Uterus (tissue), 2 donors: ENCODE measurements around the gene CORIN.

Experiments used
- POLR2A ChIP-seq, 2 donors: fragments of 450-650 bp; IDR thresholded peaks; one replicate each; pipeline ENCODE4 v1.6.1; 2016; ENCODE audit warnings: antibody characterized with exemption in 2 of 2, mild to moderate bottlenecking in 1 of 2, moderate library complexity in 1 of 2
- TF ChIP-seq, protein P1 (sequence below), 4 experiments: fragments of 200-600 bp in 2 of 4; fragments of 450-650 bp in 2 of 4; sonication (generic) in 2 of 4; IDR thresholded peaks; one replicate each; pipeline ENCODE4 v1.5.1; 2016 to 2019; ENCODE audit warnings: antibody characterized with exemption in 4 of 4, mild to moderate bottlenecking in 2 of 4, moderate library complexity in 1 of 4

DNA sequence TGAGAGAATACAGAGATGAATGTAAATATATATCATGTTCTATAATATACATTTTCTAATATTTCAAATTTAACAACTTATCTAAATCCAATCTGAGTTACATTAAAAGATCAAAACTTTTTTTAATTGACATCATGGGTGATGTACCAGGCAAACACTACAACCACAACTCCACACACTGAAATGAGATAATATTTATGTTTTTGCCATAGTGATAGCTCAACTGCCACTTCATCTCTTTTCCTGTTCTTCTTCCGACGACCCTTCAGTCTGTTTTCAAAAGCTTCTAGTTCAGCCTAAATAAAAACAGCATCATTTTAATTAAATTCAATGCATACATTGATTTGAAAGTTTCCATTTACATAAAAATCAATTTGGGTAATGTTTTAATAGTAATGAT is 10.2 kb upstream of the CORIN start:
- TF ChIP-seq, protein P1, sequence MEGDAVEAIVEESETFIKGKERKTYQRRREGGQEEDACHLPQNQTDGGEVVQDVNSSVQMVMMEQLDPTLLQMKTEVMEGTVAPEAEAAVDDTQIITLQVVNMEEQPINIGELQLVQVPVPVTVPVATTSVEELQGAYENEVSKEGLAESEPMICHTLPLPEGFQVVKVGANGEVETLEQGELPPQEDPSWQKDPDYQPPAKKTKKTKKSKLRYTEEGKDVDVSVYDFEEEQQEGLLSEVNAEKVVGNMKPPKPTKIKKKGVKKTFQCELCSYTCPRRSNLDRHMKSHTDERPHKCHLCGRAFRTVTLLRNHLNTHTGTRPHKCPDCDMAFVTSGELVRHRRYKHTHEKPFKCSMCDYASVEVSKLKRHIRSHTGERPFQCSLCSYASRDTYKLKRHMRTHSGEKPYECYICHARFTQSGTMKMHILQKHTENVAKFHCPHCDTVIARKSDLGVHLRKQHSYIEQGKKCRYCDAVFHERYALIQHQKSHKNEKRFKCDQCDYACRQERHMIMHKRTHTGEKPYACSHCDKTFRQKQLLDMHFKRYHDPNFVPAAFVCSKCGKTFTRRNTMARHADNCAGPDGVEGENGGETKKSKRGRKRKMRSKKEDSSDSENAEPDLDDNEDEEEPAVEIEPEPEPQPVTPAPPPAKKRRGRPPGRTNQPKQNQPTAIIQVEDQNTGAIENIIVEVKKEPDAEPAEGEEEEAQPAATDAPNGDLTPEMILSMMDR (IDR thresholded peaks at IDR 0.05): no peak
- TF ChIP-seq POLR2A (IDR thresholded peaks at IDR 0.05): no peak
